Hepatocyte (in vitro differentiated cells): Measurements from ENCODE around the gene SAMD14.

Experiments used
- EZH2 ChIP-seq: fragments of 200-600 bp; sonication (generic); IDR thresholded peaks from 2 replicates; pipeline ENCODE4 v1.6.1; 2016; ENCODE audit warnings: antibody characterized with exemption, mild to moderate bottlenecking, borderline replicate concordance
- EZH2phosphoT487 ChIP-seq: fragments of 200-600 bp; sonication (generic); IDR thresholded peaks from one replicate; pipeline ENCODE4 v1.6.1; 2018; ENCODE audit warnings: antibody characterized with exemption, mild to moderate bottlenecking, low read depth, moderate library complexity; ENCODE audit not compliant: unreplicated experiment, severe bottlenecking
- TF ChIP-seq, protein P1 (sequence below): fragments of 200-600 bp; sonication (generic); IDR thresholded peaks from 2 replicates; pipeline ENCODE4 v1.5.1; 2016; ENCODE audit warnings: antibody characterized with exemption, mild to moderate bottlenecking; ENCODE audit not compliant: poor library complexity

DNA sequence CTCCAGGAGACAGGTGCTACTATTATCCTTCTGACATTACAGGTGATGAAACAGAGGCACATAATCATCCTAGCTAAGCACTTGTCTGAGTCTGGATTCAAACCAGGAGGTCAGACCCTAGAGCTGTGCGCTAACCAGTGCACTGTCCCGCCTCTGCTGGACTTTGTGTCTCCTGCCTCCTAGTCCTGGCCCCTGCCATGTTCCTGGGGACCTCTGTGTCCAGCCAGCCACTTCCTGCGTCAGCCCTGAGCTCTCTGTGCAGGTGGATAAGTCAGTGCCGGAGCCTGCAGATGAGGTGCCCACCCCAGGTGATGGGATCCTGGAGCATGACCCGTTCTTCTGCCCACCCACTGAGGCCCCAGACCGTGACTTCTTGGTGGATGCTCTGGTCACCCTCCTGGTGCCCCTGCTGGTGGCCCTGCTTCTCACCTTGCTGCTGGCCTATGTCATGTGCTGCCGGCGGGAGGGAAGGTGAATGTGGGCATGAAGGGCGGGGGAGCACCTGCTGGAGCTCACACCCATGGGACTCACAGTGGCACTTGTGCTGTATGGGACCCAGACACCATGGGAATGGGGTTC is 40.0 kb upstream of the SAMD14 start:
- TF ChIP-seq, protein P1, sequence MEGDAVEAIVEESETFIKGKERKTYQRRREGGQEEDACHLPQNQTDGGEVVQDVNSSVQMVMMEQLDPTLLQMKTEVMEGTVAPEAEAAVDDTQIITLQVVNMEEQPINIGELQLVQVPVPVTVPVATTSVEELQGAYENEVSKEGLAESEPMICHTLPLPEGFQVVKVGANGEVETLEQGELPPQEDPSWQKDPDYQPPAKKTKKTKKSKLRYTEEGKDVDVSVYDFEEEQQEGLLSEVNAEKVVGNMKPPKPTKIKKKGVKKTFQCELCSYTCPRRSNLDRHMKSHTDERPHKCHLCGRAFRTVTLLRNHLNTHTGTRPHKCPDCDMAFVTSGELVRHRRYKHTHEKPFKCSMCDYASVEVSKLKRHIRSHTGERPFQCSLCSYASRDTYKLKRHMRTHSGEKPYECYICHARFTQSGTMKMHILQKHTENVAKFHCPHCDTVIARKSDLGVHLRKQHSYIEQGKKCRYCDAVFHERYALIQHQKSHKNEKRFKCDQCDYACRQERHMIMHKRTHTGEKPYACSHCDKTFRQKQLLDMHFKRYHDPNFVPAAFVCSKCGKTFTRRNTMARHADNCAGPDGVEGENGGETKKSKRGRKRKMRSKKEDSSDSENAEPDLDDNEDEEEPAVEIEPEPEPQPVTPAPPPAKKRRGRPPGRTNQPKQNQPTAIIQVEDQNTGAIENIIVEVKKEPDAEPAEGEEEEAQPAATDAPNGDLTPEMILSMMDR: no peak
- no peak for TF ChIP-seq EZH2phosphoT487
- TF ChIP-seq EZH2: no peak
